ENCODE results near the gene TMEM61.

The TMEM61 gene

DNA sequence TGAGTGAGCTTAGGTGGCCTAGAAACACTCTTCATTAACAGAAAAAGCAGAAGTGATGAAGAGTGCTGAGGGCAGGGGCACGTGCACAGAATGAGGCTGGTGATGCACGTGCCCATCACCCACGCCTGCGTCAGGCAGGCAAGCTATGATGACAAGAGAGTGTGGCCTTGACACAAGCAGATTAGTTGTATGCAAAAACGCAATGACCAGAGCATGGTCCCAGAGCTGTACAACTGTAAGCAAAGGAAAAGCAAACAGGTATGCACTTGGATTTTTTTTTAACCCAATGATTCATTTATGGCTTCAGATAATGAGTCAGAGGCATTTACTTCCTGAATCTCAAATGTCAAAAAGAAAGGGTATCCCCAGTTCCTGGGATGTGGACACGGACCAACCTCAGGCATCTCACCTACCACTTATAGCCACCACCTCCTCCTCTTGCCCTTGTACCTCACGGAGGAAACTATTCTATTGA lies 9.1 kb upstream of the TMEM61 start:
- no peak overlapping the region for H3K4me3 ChIP-seq (ENCODE audit: low read length)
- TF ChIP-seq ZNF274 (IDR thresholded peaks at IDR 0.05; ENCODE audit: low read depth, low read length) = no peak

DNA sequence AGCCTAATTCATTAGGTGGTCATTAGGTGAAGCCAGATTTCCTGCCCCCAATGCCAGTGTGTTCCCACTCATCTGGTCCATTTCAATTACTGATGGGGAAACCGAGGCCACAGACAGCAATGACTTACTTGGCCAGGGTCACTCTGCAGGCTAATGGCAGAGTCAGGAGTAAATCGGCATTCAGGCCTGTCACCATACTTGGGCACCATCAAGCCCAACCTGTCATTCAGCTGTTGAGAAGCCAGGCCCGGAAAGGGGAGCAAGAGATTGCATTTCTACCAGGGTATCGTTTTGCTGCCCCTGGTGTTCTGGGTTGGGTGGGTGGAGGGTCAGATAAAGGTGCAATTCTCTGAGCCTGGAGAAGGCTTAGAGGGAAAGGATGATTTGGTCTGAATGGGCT lies 8.0 kb upstream of the TMEM61 start:
- no peak for TF ChIP-seq ZNF274 (IDR thresholded peaks at IDR 0.05; ENCODE audit: low read depth, low read length)
- H3K4me3 ChIP-seq (ENCODE audit: low read length) = no peak overlapping the region

DNA sequence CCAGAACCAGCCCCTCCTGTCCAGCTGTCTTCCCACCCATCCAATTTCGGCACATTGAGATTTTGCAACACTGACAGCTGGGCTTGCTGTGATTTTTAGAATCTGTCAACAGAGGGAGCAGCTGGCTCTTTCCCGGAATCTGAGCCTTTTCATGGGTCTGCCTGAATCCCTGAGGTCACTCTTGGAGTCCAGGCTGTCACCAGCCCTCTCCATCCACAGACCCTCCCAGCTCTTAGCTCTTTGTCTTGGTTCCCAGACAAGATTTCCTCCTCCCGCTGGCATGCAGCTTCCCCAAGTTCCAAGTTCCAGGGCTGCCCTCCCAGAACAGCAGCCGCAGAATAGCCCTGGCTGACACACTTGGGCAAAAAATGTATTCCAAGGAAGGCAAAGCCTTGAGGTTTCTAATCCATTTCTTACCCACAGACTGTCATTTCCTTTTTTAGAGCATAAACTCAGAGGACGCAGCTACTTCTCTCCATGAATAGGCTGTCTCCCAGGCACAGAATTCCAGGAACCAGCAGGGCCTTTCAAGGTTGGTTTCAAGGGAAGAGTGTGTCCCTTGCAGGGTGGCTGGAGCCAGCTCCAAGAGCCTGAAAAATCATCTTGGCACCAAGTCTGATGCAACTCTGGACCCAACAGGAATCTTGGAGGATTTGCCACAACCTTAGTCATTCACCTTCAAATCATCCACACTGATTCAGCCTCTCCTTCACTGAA lies 7.1 kb upstream of the TMEM61 start:
- TF ChIP-seq ZNF274 (IDR thresholded peaks at IDR 0.05; ENCODE audit: low read depth, low read length) = no peak
- H3K4me3 ChIP-seq (ENCODE audit: low read length) = no peak overlapping the region

DNA sequence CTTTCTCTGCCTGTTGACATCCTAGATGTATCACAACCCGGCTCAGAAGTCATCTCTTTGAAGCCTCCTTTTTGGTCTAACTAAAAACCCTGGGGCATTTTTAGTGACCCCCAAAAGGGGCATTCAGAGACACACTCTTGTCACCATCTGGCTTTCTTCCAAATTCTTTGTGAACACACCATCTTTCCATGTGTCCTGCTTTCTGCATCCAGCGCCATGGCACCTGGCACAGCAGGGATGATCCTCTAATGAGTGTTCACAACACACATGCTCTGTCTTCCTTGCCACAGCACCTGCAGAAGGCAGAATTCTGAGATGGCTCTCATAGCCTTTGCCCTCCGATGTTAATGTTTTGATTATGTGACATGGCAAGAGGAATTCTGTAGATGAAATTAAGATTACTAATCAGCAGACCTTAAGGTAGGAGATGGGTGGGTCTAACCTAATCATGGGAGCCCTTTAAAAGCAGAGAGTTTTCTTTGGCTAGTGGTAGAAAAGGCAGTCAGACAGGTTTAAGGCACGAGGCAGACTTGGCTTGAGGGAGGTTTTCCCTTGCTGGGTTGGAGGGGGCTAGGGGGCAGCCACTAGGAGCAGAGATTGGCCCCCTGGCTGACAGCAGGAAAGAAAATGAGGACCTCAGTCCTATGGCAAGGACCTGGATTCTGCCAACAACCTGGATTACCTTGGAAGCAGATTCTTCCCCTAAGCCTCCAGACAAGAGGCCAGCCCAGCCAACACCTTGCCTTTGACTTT lies 4.9 kb upstream of the TMEM61 start:
- no peak overlapping the region for H3K4me3 ChIP-seq (ENCODE audit: low read length)
- TF ChIP-seq ZNF274 (IDR thresholded peaks at IDR 0.05; ENCODE audit: low read depth, low read length) = no peak

DNA sequence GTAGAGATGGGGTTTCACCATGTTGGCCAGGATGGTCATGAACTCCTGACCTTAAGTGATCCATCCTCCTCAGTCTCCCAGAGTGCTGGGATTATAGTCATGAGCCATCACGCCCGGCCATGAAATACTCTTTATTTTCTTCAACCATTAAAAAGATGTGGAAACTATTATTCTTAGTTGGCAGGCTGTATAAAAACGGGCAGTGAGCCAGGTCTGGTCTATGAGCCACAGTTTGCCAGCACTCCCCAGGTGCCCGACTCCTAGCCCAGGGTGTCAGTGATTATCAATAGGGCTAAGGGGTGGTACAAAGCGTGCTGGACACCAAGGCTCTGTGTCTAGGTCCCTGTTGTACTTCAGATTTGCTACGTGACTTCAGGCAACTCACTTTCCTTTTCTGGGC lies 3.7 kb upstream of the TMEM61 start:
- no peak for TF ChIP-seq ZNF274 (IDR thresholded peaks at IDR 0.05; ENCODE audit: low read depth, low read length)
- no peak overlapping the region for H3K4me3 ChIP-seq (ENCODE audit: low read length)

DNA sequence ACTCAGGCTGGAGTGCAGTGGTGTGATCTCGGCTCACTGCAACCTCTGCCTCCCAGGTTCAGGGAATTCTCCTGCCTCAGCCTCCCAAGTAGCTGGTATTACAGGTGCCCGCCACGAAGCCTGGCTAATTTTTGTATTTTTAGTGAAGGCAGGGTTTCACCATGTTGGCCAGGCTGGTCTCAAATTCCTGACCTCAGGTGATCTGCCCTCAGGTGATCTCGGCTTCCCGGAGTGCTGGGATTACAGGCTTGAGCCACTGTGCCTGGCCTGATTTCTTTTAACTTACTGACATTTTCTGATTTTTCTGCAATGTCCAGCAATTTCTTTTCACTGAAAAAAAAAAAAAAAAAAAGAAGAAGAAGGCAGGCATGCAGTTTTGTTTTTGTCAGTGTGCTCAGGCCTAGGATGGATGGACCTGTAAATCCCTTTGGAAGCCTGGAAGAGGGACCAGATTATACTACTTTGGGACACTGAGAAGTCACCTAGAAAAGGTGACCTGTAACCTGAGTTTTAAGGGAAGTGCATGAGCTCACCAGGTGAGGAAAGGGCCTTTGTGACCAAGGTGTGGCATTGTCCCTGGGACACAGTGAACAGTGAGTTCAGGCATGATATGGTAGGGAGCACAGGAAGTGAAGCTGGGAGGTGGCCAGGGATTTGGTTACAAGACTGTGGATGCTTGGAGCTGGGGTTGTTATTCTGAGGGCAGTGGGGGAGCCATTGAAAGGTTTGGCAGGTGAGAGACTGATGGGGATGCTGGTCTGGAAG lies 2.7 kb upstream of the TMEM61 start:
- no peak for TF ChIP-seq ZNF274 (IDR thresholded peaks at IDR 0.05; ENCODE audit: low read depth, low read length)

DNA sequence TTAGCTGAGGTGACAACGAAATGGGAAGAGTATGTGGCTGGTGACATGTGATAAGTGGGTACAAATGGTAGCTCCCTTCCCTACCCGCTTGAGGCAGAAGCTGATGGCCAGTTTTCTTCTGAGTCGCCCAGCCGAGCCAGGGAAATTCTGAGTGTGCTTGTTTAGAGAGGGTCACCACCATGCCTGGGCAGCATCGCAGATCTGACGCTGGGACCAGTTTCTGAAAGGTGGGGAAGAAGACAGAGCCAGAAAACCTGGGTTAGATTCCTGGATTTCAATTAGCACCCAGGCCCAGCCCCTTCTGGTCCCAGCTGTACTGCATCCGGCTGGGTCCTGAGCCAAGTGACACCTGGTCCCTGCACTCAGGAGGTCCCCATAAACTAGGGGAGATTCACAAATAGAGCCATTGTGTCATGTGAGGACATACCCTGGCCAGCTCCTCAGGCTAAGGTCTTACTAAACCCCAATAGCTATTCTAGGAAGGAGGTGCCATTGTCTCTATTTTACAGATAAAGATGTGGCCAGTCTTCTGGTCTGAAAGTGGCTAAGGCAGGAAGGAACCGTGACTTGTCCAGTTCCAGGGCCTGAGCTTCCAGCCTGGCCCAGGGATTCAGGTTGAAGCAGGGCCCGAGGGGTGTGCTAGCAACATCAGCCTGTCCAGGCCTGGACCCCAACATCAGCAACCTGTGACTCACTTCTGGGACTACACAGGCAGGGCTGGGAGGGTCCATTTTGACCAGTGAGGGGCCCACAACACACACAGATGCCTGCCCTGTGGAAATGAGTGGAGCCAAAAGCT lies 1.7 kb upstream of the TMEM61 start:
- no peak for TF ChIP-seq ZNF274 (IDR thresholded peaks at IDR 0.05; ENCODE audit: low read depth, low read length)

More for the DNA sequence above, 2.7 kb upstream of the TMEM61 start:
- no peak overlapping the region for H3K4me3 ChIP-seq (ENCODE audit: low read length)

DNA sequence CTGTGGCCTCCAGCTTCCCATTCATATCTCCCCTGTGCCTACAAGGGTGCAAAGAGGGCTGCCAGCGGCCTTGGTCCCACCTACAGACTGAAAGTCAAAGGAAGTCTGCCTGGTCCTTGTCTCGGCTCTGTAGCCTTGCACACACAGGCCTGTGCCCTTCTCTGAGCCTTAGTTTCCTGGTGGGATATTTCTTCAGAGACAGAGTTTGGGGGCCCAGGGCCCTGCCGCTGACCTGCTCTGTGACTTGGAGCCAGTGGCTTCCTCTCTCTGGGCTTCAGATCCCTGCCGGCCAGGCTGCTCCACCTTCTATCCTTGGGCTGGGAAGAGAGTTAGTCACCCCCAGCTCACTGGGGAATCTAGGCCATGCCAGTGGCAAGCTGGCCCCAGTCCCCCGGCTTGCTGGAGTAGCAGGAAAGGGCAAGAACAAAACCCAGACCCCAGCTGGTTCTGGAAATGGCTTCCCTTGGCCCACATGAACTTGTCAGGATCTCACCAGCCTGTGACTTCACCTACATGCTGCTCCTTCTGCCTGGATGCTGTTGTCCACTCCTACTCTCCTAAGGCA lies 1.0 kb upstream of the TMEM61 start:
- no peak overlapping the region for H3K4me3 ChIP-seq (ENCODE audit: low read length)
- TF ChIP-seq ZNF274 (IDR thresholded peaks at IDR 0.05; ENCODE audit: low read depth, low read length) = no peak

More for the DNA sequence above, 1.7 kb upstream of the TMEM61 start:
- no peak overlapping the region for H3K4me3 ChIP-seq (ENCODE audit: low read length)

DNA sequence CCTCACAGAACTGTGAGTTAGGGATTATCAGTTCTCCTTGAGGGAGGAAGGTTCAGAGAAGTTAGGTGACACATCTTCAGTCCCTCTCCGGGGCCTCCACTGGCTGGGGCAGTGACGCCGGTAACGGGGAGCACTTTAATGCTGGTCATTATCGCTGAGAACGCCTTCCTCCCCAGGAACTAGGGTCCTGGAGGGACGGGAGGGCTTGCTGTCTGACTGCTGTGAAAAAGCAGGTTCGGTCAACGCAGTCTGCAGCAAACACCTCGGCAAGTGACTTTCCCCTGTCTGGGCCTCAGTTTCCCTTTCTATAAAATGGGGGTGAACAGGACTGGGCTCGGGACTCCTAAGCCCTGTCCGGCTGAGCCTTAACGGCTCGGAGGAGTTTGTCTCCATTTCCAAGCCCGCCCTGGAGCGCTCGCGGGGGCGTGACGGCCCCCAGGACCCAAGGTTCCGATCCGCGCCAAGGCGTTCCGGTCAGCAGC lies 341 bp upstream of the TMEM61 start:
- no peak overlapping the region for H3K4me3 ChIP-seq (ENCODE audit: low read length)

DNA sequence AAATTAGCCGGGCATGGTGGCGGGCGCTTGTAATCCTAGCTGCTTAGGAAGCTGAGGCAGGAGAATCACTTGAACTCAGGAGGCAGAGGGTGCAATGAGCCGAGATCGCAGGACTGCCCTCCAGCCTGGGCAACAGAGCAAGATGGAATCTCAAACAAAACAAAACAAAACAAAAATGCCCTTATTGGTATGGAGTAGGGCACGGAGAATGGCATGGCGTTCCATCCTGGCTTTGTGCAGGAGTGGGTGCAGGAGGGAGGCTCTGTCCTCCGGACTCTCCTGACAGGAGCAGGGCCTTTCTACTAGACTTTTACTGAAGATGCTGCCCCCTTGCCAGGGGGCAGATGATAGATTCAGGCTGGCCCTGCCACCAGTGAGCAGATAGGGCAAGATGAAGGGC lies 1.0 kb downstream of the TMEM61 start:
- no peak overlapping the region for H3K4me3 ChIP-seq (ENCODE audit: low read length)
- no peak for TF ChIP-seq ZNF274 (IDR thresholded peaks at IDR 0.05; ENCODE audit: low read depth, low read length)

More for the DNA sequence above, 341 bp upstream of the TMEM61 start:
- no peak for TF ChIP-seq ZNF274 (IDR thresholded peaks at IDR 0.05; ENCODE audit: low read depth, low read length)

DNA sequence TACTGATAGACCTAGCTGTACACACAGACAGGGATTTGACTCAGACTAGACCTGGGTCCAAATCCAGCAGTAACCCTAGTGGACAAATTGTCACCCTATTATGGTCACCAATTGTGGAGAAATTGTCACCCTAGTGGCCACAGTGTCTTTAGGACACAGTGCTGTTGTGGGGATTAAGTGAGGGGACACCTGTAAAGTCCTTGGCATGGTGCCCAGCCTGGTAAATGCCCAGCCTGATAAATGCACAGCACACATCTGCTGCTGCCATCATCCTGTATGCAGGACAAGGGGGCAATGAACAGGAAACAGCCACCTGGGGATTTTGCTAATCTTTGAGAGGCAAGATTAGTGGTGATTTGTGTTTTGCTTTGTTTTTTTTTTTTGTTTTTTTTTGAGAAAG lies 2.3 kb downstream of the TMEM61 start:
- no peak for TF ChIP-seq ZNF274 (IDR thresholded peaks at IDR 0.05; ENCODE audit: low read depth, low read length)
- no peak overlapping the region for H3K4me3 ChIP-seq (ENCODE audit: low read length)

DNA sequence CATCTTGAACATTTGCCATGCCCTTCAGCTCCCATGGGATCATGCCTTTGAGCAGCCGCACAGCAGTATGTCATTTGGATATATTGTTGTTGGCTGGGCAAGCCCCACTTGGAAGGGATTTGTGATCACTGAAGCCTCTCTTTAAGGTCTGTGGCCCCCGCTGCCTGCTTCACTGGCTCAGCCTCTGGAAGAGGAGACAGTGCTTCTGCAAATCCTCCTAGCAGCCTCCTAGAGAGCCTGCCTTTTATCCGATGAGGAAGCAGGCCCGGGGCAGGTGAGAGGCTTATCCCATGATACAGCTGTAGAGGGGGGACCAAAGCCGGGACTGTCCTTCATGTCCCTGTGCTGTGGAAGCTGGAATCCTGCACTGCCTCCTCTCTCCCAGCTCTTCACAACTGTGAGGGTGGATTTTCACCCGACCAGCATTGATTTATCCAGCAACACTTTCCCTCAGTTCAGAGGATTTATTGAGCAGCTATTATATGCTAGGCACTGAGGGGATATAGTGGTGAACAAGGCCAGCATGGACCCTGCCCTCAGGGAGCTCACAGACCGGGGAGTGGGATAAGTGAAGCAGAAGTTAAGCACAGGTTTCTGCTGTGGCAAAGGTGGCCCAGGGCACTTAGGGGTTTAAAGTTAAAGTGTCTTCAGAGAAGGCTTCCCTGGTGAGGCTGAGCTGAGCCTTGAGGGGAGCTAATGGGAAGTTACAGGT lies 3.9 kb downstream of the TMEM61 start:
- TF ChIP-seq ZNF274 (IDR thresholded peaks at IDR 0.05; ENCODE audit: low read depth, low read length) = no peak
- H3K4me3 ChIP-seq (ENCODE audit: low read length) = no peak overlapping the region

DNA sequence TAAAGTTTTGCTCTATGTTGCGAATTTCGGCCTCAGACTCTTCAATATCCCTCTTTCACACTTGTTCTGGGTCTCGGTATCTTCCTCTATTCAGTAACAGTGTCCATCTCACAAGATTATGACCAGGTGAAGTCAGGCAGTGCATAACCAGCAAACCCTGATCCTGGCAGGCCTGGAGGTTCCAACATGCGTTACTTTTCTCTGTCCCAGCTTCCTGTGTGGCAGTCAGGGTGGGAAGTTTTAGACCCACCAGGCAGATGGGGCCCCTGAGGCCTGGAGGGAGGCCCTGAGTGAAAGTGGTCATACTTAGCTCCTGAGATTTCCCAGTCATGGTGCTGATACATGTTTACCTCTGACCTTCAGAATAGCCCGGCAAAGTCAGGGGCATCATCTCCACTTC lies 5.1 kb downstream of the TMEM61 start:
- no peak overlapping the region for H3K4me3 ChIP-seq (ENCODE audit: low read length)
- no peak for TF ChIP-seq ZNF274 (IDR thresholded peaks at IDR 0.05; ENCODE audit: low read depth, low read length)

All from GM08714 (cell line).